OCI-LY1 (cell line): ENCODE results near the gene BAD.

Experiments
- H2AFZ ChIP-seq: fragments of 200-600 bp; sonication (generic), shearing (Covaris generic); 2 replicates; pipeline ENCODE4 v1.6.0; 2014; ENCODE audit warnings: antibody characterized with exemption, mild to moderate bottlenecking, low read length
- H3F3A ChIP-seq: fragments of 200-600 bp; sonication (generic), shearing (Covaris generic); 2 replicates; pipeline ENCODE4 v1.6.0; 2014; ENCODE audit warnings: mild to moderate bottlenecking, antibody characterized with exemption, low read length, moderate library complexity; ENCODE audit not compliant: insufficient read depth
- H3K27ac ChIP-seq: fragments of 200-600 bp; sonication (generic); 2 replicates; pipeline ENCODE4 v1.5.1; 2014; ENCODE audit warnings: low read length, mixed run types, mild to moderate bottlenecking, low read depth; ENCODE audit not compliant: poor library complexity, severe bottlenecking
- H3K27me3 ChIP-seq: fragments of 200-600 bp; sonication (generic); 2 replicates; pipeline ENCODE4 v1.6.0; 2014; ENCODE audit warnings: antibody characterized with exemption, mild to moderate bottlenecking, low read length, moderate library complexity; ENCODE audit not compliant: insufficient read depth
- H3K36me3 ChIP-seq: fragments of 200-600 bp; sonication (generic); 2 replicates; pipeline ENCODE4 v1.6.1; 2014; ENCODE audit warnings: mild to moderate bottlenecking, antibody characterized with exemption, low read length, moderate library complexity, mixed read lengths; ENCODE audit not compliant: insufficient read depth
- H3K4me1 ChIP-seq: fragments of 200-600 bp; sonication (generic); 2 replicates; pipeline ENCODE4 v1.5.1; 2014; ENCODE audit warnings: mild to moderate bottlenecking, low read length, moderate library complexity; ENCODE audit not compliant: insufficient read depth, severe bottlenecking
- H3K4me2 ChIP-seq: fragments of 200-600 bp; sonication (generic), shearing (Covaris generic); 2 replicates; pipeline ENCODE4 v1.6.1; 2014; ENCODE audit warnings: low read length
- H3K4me3 ChIP-seq: fragments of 200-600 bp; sonication (generic); 2 replicates; pipeline ENCODE4 v1.5.1; 2014; ENCODE audit warnings: low read length, low read depth, mild to moderate bottlenecking, mixed read lengths; ENCODE audit not compliant: poor library complexity, severe bottlenecking
- H3K79me2 ChIP-seq: fragments of 200-600 bp; shearing (Covaris generic); 2 replicates; pipeline ENCODE4 v1.6.1; 2016; ENCODE audit warnings: mixed run types, low read length, mixed read lengths; ENCODE audit not compliant: insufficient read depth
- H3K9ac ChIP-seq: fragments of 200-600 bp; sonication (generic), shearing (Covaris generic); 2 replicates; pipeline ENCODE4 v1.6.1; 2014; ENCODE audit warnings: mild to moderate bottlenecking, low read length, mixed read lengths
- H3K9me2 ChIP-seq: fragments of 200-600 bp; sonication (generic), shearing (Covaris generic); 2 replicates; pipeline ENCODE4 v1.6.1; 2014; ENCODE audit warnings: low read depth, mild to moderate bottlenecking, low read length, mixed read lengths
- H3K9me3 ChIP-seq: fragments of 200-600 bp; shearing (Covaris generic); 2 replicates; pipeline ENCODE4 v1.6.1; 2014; ENCODE audit warnings: low read length, mixed read lengths
- H4K20me1 ChIP-seq: fragments of 200-600 bp; sonication (generic), shearing (Covaris generic); 2 replicates; pipeline ENCODE4 v1.6.0; 2016; ENCODE audit warnings: mild to moderate bottlenecking, low read length; ENCODE audit not compliant: insufficient read depth
- EZH2 ChIP-seq: fragments of 200-600 bp; sonication (generic), shearing (Covaris generic); IDR thresholded peaks from 2 replicates; pipeline ENCODE4 v1.8.0; 2017; ENCODE audit warnings: borderline replicate concordance, mixed run types, mild to moderate bottlenecking, antibody characterized with exemption, low read length, moderate library complexity, mixed read lengths
- TF ChIP-seq, protein P1 (sequence below): fragments of 200-600 bp; sonication (generic), shearing (Covaris generic); IDR thresholded peaks from 2 replicates; pipeline ENCODE4 v1.5.1; 2017; ENCODE audit warnings: mild to moderate bottlenecking, antibody characterized with exemption, low read length, moderate library complexity, mixed read lengths

Gene BAD

DNA sequence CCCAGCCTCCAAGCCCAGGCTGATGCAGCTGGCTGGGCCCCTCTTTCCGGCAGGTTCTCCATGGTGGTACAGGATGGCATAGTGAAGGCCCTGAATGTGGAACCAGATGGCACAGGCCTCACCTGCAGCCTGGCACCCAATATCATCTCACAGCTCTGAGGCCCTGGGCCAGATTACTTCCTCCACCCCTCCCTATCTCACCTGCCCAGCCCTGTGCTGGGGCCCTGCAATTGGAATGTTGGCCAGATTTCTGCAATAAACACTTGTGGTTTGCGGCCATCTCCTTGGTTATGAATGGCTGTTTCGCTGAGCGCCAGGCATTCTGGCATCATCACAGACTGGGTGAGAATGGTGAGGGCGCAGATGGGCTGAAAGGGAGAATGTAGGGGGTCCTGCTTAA lies 37.1 kb upstream of the BAD start:
- no peak overlapping the region for H3K9ac ChIP-seq
- H3K27ac ChIP-seq = no peak overlapping the region
- TF ChIP-seq, protein P1, sequence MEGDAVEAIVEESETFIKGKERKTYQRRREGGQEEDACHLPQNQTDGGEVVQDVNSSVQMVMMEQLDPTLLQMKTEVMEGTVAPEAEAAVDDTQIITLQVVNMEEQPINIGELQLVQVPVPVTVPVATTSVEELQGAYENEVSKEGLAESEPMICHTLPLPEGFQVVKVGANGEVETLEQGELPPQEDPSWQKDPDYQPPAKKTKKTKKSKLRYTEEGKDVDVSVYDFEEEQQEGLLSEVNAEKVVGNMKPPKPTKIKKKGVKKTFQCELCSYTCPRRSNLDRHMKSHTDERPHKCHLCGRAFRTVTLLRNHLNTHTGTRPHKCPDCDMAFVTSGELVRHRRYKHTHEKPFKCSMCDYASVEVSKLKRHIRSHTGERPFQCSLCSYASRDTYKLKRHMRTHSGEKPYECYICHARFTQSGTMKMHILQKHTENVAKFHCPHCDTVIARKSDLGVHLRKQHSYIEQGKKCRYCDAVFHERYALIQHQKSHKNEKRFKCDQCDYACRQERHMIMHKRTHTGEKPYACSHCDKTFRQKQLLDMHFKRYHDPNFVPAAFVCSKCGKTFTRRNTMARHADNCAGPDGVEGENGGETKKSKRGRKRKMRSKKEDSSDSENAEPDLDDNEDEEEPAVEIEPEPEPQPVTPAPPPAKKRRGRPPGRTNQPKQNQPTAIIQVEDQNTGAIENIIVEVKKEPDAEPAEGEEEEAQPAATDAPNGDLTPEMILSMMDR = no peak
- no peak for TF ChIP-seq EZH2
- H3F3A ChIP-seq = no peaks in the 10 kb centered on the region
- no peaks in the 10 kb centered on the region for H4K20me1 ChIP-seq
- H3K4me3 ChIP-seq = no peak overlapping the region
- peaks cover 11% of the 10 kb centered on the region; the same call in 1 of the 2 replicates for H3K36me3 ChIP-seq
- no peaks in the 10 kb centered on the region for H3K27me3 ChIP-seq
- H3K9me3 ChIP-seq = no peaks in the 10 kb centered on the region
- no peaks in the 10 kb centered on the region for H3K9me2 ChIP-seq
- H3K4me1 ChIP-seq = peaks cover 11% of the 10 kb centered on the region
- H3K4me2 ChIP-seq = no peak overlapping the region
- H3K79me2 ChIP-seq = no peaks in the 10 kb centered on the region
- H2AFZ ChIP-seq = no peak overlapping the region

DNA sequence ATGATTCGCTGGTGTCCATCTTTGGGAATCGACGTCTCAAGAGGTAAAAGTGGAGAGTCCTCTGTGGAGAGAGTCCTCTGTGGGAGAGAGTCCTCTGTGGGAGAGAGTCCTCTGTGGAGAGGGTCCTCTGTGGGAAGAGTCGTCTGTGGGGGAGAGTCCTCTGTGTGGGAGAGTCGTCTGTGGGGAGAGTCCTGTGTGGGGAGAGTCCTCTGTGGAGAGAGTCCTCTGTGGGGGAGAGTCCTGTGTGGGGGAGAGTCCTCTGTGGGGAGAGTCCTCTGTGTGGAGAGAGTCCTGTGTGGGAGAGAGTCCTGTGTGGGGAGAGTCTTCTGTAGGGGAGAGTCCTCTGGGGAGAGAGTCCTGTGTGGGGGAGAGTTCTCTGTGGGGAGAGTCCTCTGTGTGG lies 36.6 kb upstream of the BAD start:
- H3K9me2 ChIP-seq = no peaks in the 10 kb centered on the region
- no peak overlapping the region for H3K27ac ChIP-seq
- H4K20me1 ChIP-seq = no peaks in the 10 kb centered on the region
- H3F3A ChIP-seq = no peaks in the 10 kb centered on the region
- H3K36me3 ChIP-seq = peaks cover 16% of the 10 kb centered on the region; the same call in 1 of the 2 replicates
- no peak overlapping the region for H2AFZ ChIP-seq
- H3K9ac ChIP-seq = no peak overlapping the region
- no peak overlapping the region for H3K4me3 ChIP-seq
- peaks cover 16% of the 10 kb centered on the region for H3K4me1 ChIP-seq
- TF ChIP-seq, protein P1 = no peak
- TF ChIP-seq EZH2 = no peak
- H3K79me2 ChIP-seq = no peaks in the 10 kb centered on the region
- no peak overlapping the region for H3K4me2 ChIP-seq
- no peaks in the 10 kb centered on the region for H3K9me3 ChIP-seq
- H3K27me3 ChIP-seq = no peaks in the 10 kb centered on the region

DNA sequence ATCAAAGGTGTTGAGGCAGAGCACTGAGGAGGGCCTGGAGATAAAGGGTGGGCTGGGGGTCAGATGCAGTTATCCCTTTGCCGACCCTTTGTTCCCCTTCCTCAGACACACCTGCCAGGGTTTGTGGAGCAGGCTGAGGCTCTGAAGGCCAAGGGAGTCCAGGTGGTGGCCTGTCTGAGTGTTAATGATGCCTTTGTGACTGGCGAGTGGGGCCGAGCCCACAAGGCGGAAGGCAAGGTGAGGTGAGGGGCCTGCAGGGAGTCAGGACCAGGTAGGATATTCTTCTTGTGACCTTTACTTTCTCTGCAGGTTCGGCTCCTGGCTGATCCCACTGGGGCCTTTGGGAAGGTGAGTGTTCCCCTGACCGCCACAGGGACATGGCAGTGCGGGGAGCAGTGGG lies 36.1 kb upstream of the BAD start:
- Histone ChIP-seq H3K27ac (no peak overlapping the region), H3K36me3 (peaks cover 20% of the 10 kb centered on the region; the same call in 1 of the 2 replicates), H3K79me2 (no peaks in the 10 kb centered on the region), H3K9me3 (no peaks in the 10 kb centered on the region), H3F3A (no peaks in the 10 kb centered on the region), H4K20me1 (no peaks in the 10 kb centered on the region), H3K27me3 (no peaks in the 10 kb centered on the region), H2AFZ (no peak overlapping the region), H3K4me1 (peaks cover 18% of the 10 kb centered on the region), H3K4me3 (no peak overlapping the region), H3K9ac (no peak overlapping the region), H3K9me2 (no peaks in the 10 kb centered on the region), H3K4me2 (no peak overlapping the region)
- TF ChIP-seq, protein P1 = no peak
- no peak for TF ChIP-seq EZH2
